ENCODE results near the gene RALY. TPM values are rescaled to one million over a fixed set of nuclear protein-coding genes. Genes with fewer than 3 reads are reported as not detected.
"Not testable (repeated sequence)": the region's sequence is repeated elsewhere in the genome, so short reads cannot be mapped to it uniquely, and the experiment has no call there.

RALY gene
- total RNA-seq, 2 donors from 2014 or later: 136 to 182 TPM

DNA sequence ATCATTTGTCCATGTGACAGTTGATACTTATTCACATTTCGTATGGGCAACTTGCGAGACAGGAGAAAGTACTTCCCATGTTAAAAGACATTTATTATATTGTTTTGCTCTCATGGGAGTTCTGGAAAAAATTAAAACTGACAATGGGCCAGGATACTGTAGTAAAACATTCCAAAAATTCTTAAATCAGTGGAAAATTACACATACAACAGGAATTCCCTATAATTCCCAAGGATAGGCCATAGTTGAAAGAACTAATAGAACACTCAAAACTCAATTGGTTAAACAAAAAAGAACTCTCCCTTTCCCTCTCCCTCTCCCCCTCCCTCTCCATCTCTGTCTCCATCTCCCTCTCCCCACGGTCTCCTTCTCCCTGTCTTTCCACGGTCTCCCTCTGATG, 137.8 kb downstream of the RALY start:
- WGBS, 2 experiments (ENCODE audit: insufficient coverage in 1 of 2, insufficient read length in 1 of 2): 95 to 100% methylated on average over 2 to 4 of the region's 4 CpGs

DNA sequence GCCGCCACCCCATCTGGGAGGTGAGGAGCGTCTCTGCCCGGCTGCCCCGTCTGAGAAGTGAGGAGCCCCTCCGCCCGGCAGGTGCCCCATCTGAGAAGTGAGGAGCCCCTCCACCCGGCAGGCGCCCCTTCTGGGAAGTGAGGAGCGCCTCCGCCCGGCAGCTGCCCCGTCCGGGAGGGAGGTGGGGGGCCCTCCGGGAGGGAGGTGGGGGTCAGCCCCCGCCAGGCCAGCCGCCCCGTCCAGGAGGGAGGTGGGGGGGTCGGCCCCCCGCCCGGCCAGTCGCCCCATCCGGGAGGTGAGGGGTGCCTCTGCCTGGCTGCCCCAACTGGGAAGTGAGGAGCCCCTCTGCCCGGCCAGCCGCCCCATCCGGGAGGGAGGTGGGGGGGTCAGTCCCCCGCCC, 138.8 kb downstream of the RALY start:
- not testable (repeated sequence) for H3K27me3 ChIP-seq (ENCODE audit: control insufficient read depth, insufficient read depth, low read length, poor library complexity, severe bottlenecking); H3K9ac ChIP-seq (ENCODE audit: extremely low read depth, low read length, poor library complexity, severe bottlenecking); H3K9me3 ChIP-seq (ENCODE audit: control insufficient read depth, low read length); DNase-seq; H3K36me3 ChIP-seq (ENCODE audit: control insufficient read depth, insufficient read depth, low read length); H3K4me3 ChIP-seq (ENCODE audit: low read length); H3K27ac ChIP-seq (ENCODE audit: low read depth, low read length); H3K4me1 ChIP-seq (ENCODE audit: control insufficient read depth, insufficient read depth, low read length); H3K4me3 Mint-ChIP-seq; H3K36me3 Mint-ChIP-seq (ENCODE audit: low read depth); H3K27ac Mint-ChIP-seq
- WGBS, 2 experiments (ENCODE audit: insufficient coverage in 1 of 2, insufficient read length in 1 of 2): 95% methylated on average over 14 of the region's 26 CpGs; no CpG with 5 or more reads in 1 of the 2 experiments
- Mint-ChIP-seq H3K27me3 (ENCODE audit: insufficient read depth) (peaks cover 11% of the 10 kb centered on the region), H3K4me1 (peaks cover 13% of the 10 kb centered on the region), H3K9me3 (peaks cover 21% of the 10 kb centered on the region)

More for the DNA sequence above, 137.8 kb downstream of the RALY start:
- peaks cover 13% of the 10 kb centered on the region for H3K4me1 Mint-ChIP-seq
- no peak overlapping the region for H3K27ac Mint-ChIP-seq
- Histone ChIP-seq H3K9ac (ENCODE audit: extremely low read depth, low read length, poor library complexity, severe bottlenecking) (no peak overlapping the region), H3K36me3 (ENCODE audit: control insufficient read depth, insufficient read depth, low read length) (no peaks in the 10 kb centered on the region), H3K4me3 (ENCODE audit: low read length) (no peak overlapping the region), H3K27me3 (ENCODE audit: control insufficient read depth, insufficient read depth, low read length, poor library complexity, severe bottlenecking) (no peaks in the 10 kb centered on the region), H3K9me3 (ENCODE audit: control insufficient read depth, low read length) (peaks cover 3% of the 10 kb centered on the region), H3K27ac (ENCODE audit: low read depth, low read length) (no peak overlapping the region), H3K4me1 (ENCODE audit: control insufficient read depth, insufficient read depth, low read length) (no peaks in the 10 kb centered on the region)
- peaks cover 18% of the 10 kb centered on the region for H3K9me3 Mint-ChIP-seq
- TF ChIP-seq, protein P1, sequence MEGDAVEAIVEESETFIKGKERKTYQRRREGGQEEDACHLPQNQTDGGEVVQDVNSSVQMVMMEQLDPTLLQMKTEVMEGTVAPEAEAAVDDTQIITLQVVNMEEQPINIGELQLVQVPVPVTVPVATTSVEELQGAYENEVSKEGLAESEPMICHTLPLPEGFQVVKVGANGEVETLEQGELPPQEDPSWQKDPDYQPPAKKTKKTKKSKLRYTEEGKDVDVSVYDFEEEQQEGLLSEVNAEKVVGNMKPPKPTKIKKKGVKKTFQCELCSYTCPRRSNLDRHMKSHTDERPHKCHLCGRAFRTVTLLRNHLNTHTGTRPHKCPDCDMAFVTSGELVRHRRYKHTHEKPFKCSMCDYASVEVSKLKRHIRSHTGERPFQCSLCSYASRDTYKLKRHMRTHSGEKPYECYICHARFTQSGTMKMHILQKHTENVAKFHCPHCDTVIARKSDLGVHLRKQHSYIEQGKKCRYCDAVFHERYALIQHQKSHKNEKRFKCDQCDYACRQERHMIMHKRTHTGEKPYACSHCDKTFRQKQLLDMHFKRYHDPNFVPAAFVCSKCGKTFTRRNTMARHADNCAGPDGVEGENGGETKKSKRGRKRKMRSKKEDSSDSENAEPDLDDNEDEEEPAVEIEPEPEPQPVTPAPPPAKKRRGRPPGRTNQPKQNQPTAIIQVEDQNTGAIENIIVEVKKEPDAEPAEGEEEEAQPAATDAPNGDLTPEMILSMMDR (conservative IDR thresholded peaks at IDR 0.05): no peak
- peaks cover 5% of the 10 kb centered on the region for H3K36me3 Mint-ChIP-seq (ENCODE audit: low read depth)
- peaks cover 15% of the 10 kb centered on the region for H3K27me3 Mint-ChIP-seq (ENCODE audit: insufficient read depth)
- DNase-seq: no peak
- no peak overlapping the region for H3K4me3 Mint-ChIP-seq

DNA sequence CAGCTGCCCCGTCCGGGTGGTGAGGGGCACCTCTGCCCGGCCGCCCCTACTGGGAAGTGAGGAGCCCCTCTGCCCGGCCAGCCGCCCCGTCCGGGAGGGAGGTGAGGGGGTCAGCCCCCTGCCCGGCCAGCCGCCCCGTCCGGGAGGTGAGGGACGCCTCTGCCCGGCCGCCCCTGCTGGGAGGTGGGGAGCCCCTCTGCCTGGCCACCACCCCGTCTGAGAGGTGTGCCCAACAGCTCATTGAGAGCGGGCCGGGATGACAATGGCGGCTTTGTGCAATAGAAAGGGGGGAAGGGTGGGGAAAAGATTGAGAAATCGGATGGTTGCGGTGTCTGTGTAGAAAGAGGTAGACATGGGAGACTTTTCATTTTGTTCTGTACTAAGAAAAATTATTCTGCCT, 139.2 kb downstream of the RALY start:
- H3K4me3 ChIP-seq (ENCODE audit: low read length); H3K36me3 ChIP-seq (ENCODE audit: control insufficient read depth, insufficient read depth, low read length); H3K36me3 Mint-ChIP-seq (ENCODE audit: low read depth); H3K9me3 ChIP-seq (ENCODE audit: control insufficient read depth, low read length); H3K4me1 ChIP-seq (ENCODE audit: control insufficient read depth, insufficient read depth, low read length); H3K9ac ChIP-seq (ENCODE audit: extremely low read depth, low read length, poor library complexity, severe bottlenecking); H3K27me3 ChIP-seq (ENCODE audit: control insufficient read depth, insufficient read depth, low read length, poor library complexity, severe bottlenecking); H3K27ac ChIP-seq (ENCODE audit: low read depth, low read length); DNase-seq; H3K4me3 Mint-ChIP-seq; H3K27ac Mint-ChIP-seq: not testable (repeated sequence)
- Mint-ChIP-seq H3K4me1 (peaks cover 13% of the 10 kb centered on the region), H3K27me3 (ENCODE audit: insufficient read depth) (peaks cover 11% of the 10 kb centered on the region), H3K9me3 (peaks cover 21% of the 10 kb centered on the region)
- 95% methylated on average over 16 of the region's 21 CpGs; no CpG with 5 or more reads in 1 of the 2 experiments for WGBS, 2 experiments (ENCODE audit: insufficient coverage in 1 of 2, insufficient read length in 1 of 2)

DNA sequence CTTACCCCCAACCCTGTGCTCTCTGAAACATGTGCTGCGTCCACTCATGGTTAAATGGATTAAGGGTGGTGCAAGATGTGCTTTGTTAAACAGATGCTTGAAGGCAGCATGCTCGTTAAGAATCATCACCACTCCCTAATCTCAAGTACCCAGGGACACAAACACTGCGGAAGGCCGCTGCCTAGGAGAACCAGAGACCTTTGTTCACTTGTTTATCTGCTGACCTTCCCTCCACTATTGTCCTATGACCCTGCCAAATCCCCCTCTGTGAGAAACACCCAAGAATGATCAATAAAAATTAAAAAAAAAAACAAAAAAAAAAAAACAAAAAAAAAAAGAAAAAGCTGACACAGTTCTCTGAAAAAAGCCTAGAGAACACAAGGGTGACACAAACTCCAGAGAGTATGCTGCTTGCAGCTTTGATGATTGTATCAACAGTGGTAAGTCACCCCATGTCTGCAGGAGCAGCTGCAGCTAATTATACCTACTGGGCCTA, 139.7 kb downstream of the RALY start:
- not testable (repeated sequence) for H3K36me3 Mint-ChIP-seq (ENCODE audit: low read depth); H3K9me3 ChIP-seq (ENCODE audit: control insufficient read depth, low read length); H3K27me3 ChIP-seq (ENCODE audit: control insufficient read depth, insufficient read depth, low read length, poor library complexity, severe bottlenecking); H3K36me3 ChIP-seq (ENCODE audit: control insufficient read depth, insufficient read depth, low read length); H3K27ac ChIP-seq (ENCODE audit: low read depth, low read length); H3K4me1 ChIP-seq (ENCODE audit: control insufficient read depth, insufficient read depth, low read length); DNase-seq; H3K4me3 Mint-ChIP-seq; H3K9ac ChIP-seq (ENCODE audit: extremely low read depth, low read length, poor library complexity, severe bottlenecking); H3K4me3 ChIP-seq (ENCODE audit: low read length); H3K27ac Mint-ChIP-seq
- no CpG with 5 or more reads among the region's 4 CpGs for WGBS, 2 experiments (ENCODE audit: insufficient coverage in 1 of 2, insufficient read length in 1 of 2)
- H3K27me3 Mint-ChIP-seq (ENCODE audit: insufficient read depth): peaks cover 11% of the 10 kb centered on the region
- H3K9me3 Mint-ChIP-seq: peaks cover 21% of the 10 kb centered on the region
- peaks cover 13% of the 10 kb centered on the region for H3K4me1 Mint-ChIP-seq

Small RNAs within 50 kb of the gene (microRNA-seq; reads per million reads assigned to microRNA genes)
- gene MIR4755 (ENCODE audit: borderline microRNAs expressed): not detected

Other genes with a start within 250 kb of the RALY start
- 100 to 1,000 TPM in 1 of 2 donors, 10 to 100 TPM in 1; 81.5 to 116 TPM for gene CHMP4B, start 182.6 kb upstream of the RALY start, total RNA-seq
- gene EIF2S2, start 118.3 kb downstream of the RALY start, total RNA-seq: 100 to 1,000 TPM; 106 to 144 TPM
- not detected for gene ASIP, start 247.5 kb downstream of the RALY start, total RNA-seq

Measured in endodermal cell (in vitro differentiated cells).